HG03469 (cell line): ENCODE measurements around the gene IRF1.
A peak's percentile ranks its signal among the peaks of the same experiment; 100 is the strongest.

Source experiments
- ATAC-seq: cut with Tn5 transposase; IDR thresholded peaks from one replicate; pipeline ENCODE4 v1.9.1; 2021; ENCODE audit warnings: mild to moderate bottlenecking, moderate library complexity, moderate number of reproducible peaks; ENCODE audit not compliant: unreplicated experiment

Gene IRF1

DNA sequence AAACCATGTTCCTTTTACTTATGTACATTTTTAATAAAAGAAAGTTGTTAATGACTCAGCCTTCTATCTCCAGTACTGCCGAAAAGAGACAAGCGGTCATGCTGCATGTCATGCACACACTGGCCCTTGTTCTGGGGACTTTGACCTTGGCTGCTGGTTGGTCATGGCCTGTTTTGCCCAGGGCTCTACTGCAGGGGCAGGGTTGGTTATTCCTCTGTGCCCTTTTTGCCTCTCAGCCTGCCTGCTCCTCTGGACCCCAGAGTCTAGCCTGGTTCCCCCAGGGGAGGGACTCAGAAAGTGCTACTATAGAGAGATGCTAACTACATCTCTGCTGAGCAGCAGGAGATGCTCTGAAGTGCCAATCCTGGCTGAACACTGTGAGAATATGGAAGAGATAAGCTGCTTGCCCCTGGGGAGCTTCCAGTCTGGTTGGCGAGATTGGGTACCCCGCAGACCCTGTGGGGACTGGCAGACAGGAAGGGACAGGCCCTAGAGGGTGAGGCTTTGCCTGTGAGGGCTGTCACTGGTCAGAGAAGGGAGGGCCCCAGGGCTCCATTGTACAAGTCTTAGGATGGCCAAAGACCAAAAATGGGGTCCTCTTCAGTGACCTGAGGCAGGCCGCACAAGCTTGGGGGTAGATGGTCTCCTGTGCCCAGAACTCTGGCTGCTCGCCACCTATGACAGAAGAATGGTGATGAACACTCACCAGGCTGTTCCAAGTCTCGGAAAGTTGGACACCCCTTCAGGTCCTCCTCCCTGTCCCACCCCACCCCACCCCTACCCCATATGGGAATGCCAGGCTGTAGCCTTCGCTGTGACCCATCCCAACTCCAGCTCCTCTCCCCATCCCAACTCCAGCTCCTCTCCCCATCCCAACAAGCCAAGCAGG is 14.3 kb downstream of the IRF1 start:
- ATAC-seq, result no peak

DNA sequence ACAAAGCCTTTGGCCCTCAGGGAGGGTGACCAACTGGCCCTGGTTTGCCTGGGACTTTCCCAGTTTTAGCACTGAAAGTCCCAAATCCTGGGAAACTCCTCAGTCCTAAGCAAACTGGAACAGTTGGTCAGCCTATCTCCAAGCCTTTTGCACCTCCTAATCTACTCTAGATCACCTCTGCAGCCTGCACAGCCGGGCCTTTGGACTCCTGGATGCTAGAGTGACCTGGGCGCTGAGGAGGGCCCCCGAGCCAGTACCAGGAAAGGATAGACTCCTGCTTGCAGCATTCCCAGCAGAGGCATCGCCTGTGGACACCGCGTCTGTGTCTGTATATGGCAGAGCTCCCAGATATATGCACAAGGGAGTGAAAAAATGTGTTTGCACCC is 15.1 kb downstream of the IRF1 start:
- ATAC-seq, result no peak

DNA sequence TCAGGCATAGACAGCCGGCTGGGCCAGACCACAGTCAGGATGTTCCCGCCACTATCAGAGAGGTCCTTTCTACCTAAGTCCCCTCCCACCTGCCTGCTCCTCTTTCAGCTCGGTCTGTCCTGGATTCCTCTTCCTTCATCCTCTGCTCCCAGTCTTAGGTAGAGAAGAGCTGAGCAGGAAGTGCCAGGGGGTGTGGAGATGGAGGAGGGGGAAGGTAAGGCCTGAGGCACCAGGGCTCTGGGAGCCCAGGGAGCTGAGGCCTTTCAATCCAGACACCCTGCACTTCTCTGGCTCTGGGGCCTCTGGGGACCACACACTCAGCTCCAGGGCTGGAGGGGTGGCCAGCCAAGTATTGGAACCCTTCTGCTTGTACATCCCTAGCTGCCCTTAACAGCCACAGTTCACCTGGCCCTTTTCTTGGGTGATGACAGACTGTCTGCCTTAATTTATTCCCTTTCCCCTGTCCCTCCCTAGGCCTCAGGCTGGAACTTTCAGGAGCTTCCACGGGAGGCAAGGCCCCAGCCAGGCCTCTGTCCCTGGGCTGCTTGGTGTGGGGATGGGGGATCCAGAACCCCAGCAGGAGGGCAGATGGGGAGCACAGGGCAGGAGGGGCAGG is 15.6 kb downstream of the IRF1 start:
- no peak for ATAC-seq

DNA sequence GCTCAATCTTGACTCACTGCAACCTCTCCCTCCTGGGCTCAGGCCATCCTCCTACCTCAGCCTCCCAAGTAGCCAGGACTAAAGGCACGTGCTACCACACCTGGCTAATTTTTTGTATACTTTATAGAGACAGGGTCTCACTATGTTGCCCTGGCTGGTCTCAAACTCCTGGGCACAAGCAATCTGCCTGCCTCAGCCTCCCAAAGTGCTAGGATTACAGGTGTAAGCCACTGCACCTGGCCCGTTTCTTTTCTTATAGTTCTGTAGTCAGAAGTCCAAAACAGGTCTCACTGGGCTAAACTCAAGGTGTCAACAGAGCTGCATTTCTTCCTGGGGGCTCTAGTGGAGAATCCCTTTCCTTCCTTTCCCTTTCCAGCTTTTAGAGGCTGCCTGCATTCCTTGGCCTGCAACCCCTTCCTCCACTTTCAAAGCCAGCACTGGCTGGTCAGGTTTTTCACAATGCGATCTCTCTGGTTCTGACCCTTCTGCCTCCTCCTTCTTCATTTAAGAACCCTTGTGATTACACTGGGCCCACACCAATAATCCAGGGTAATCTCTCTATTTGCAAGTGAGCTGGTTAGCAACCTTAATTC is 16.3 kb downstream of the IRF1 start:
- ATAC-seq, result no peak

DNA sequence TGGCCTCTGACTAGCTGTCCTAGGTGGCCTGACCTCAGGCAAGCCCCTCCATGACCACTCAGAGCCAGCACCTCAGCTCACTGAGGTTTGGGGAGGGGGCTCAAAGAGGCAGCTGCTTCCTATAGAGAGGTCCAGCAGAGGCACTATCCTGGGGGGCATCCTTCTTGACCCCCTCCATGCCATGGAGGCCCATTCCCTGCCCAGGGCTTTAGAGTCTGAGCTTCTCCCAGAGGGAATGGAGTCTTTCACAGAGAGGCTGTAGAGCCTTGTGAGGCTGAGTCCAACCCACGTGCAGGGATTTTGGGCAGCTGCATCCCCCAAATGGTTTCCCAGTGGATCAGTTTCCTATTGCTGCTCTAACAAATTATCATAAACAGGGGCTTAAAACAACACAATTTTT is 16.9 kb downstream of the IRF1 start:
- no peak for ATAC-seq

DNA sequence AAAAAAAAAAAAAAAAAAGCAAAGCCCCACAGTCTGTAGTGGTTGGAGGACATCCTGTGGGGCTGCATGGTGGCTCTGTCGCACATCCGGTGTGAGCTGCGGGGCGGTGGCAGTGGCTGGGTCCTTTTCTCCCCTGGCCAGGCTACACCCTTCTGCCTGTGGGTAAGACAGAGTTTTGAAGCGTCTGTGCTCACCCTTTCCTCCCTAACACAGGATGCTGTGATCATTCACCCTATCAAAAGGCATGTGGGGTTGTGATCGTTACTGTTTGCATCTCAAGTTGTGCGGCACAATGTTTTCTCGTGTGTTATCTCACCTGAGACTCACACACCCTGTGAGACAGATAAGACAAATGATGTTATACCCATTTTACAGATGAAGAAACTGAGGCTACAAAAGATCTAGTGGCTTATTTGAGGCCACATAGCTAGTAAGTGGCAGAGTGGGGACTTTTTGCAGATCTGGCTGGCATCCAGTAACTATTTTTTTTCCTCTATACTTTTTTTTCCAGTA is 17.5 kb downstream of the IRF1 start:
- ATAC-seq, result peak; percentile 50

DNA sequence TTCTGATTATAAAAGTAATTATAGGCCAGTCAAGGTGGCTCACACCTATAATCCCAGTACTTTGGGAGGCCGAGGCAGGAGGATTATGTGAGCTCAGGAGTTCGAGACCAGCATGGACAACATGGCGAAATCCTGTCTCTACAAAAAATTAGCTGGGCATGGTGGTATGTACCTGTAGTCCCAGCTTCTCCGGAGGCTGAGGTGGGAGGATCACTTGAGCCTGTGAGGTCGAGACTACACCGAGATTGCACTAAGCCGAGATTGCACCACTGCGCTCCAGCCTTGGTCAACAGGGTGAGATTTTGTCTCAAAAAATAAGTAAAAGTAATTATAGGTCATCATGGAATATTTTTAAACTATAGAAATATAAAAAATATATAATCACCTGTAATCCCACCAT is 18.1 kb downstream of the IRF1 start:
- ATAC-seq, result no peak

DNA sequence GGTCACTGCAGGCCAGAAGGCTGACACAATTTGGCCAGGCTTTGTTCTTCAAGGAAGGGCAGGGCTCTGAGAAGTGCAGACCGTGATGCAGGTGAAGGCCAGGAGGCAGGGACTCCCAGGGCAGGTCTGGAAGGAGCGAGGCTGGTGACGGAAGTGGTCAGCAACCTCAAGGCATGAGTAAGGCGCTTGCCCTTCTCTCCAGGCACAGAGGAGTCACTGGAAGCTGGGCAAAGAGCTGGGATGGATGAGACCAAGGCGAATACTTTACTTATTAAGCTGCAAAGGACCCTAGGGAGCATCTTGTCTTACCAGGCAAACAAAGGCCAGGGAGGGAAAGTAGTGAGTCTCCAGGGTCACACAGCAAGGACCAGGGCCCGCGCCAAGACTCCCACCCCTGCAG is 18.6 kb downstream of the IRF1 start:
- no peak for ATAC-seq

DNA sequence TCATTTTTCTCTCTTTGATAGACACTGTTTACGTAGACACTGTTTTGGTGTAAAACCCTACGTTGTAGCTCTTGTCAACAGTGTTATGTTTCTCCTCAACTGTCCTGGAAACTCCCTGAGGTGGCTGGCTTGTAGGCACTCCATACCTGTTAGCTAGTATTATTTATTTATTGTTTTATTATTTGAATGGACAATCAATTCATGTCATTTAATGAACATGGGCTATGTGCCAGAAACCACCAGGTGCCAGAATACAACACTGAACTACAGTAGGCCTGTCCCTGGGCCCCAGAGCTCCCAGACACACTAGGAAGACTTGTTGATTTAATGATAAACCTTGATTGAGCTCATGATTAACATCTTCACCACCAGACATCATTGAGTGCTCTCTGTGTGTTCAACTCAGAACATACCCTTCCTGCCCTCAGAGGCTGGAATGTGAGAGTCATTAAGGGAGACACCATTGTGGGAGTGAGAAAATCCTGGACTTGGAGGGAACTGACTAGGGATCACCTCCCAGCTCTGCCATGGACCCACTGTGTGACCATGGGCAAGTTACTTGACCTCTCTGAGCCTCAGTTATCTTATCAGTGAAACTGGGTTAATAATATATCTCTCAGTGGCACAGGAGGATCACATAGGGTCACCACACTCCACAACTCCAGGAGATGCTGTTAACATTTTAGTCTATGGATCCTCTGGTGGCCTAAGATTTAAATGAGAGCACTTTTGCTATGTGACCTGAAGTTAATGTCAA is 19.2 kb downstream of the IRF1 start:
- ATAC-seq, result no peak

DNA sequence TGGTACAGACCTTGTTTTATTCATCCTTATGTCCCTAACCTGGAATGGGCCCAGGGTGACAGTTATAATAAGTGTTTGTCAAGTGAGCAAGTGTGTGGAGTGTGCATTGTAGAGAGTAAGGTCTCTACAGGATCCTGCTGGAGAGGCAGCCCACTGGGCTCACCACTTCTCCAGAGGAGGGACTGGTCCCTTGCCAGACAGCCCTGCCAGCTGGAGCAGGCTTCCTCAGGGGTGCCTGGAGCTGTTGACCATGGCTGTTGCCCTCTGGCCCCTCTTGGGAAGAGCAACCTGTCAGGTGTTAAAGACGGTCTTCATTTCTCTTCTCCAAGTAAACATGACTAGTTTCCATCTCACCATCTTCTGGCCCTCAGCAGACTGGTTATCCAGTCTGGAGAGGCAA is 20.0 kb downstream of the IRF1 start:
- no peak for ATAC-seq

DNA sequence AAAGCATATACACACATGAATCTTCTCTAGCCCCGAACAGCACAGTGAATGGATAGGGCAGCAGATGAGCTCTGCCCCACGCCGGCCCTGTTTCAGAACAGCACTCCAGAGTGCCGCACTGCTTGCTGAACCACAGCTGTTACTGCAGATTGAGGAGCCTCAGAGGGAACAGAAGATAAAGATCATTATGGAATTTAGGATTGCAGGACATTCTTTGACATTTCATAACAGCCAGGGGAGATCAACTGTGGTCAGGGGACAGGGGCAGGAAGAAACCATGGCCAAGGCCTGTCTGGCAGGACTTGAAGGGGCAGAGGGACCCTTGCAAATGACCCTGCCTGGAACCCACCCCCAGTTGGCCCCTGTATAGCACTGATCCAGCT is 20.6 kb downstream of the IRF1 start:
- no peak for ATAC-seq

DNA sequence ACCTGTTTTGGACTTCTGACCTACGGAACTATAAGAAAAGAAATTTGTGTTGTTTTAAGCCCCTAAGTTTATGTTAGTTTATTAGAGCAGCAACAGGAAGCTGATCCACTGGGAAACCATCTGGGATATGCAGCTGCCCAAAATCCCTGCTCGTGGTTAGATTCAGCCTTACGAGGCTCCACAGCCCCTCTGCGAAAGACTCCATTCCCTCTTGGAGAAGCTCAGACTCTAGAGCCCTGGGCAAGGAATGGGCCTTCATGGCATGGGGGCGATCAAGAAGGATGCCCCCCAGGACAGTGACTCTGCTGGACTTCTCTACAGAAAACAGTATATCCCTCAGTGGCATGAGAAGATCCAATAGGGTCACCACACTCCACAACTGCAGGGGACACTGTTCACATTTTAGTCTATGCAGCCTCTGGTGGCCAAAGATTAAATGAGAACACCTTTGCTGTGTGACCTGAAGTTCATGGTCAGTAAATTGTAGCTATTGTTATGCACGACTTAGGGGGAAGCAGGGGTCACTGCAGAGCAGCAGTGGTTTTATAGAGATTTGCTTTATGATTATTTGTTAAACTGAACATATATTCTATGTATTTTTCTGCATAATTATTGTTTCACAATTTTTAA is 21.1 kb downstream of the IRF1 start:
- no peak for ATAC-seq

DNA sequence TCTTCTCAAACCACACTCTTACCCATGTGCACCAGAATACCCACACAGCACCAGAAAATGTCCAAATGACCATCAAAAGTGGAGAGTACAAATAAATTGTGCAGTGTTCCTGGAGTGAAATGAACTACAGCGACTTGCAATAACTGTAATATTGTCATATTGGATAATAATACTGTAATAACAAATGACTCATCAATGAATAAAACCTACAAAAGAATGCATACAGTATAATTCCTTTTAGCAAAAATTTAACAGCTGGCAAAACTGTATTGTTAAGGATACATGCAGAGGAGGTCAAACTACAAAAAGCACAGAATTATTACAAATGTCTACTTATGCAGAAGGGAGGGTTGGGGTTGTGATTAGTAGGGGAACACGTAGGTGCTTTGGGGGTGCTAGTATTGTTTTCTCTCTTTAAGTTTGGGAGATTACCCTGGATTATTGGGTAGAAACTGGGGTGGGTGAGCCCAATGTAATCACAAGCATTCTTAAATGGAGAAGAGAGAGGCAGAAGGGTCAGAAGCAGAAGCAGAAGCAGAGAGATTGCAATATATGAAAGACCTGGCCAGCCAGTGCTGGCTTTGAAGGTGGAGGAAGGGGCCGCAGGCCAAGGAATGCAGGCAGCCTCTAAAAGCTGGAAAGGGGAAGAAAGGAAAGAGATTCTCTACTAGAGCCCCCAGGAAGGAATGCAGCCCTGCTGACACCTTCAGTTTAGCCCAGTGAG is 21.8 kb downstream of the IRF1 start:
- ATAC-seq, result no peak

DNA sequence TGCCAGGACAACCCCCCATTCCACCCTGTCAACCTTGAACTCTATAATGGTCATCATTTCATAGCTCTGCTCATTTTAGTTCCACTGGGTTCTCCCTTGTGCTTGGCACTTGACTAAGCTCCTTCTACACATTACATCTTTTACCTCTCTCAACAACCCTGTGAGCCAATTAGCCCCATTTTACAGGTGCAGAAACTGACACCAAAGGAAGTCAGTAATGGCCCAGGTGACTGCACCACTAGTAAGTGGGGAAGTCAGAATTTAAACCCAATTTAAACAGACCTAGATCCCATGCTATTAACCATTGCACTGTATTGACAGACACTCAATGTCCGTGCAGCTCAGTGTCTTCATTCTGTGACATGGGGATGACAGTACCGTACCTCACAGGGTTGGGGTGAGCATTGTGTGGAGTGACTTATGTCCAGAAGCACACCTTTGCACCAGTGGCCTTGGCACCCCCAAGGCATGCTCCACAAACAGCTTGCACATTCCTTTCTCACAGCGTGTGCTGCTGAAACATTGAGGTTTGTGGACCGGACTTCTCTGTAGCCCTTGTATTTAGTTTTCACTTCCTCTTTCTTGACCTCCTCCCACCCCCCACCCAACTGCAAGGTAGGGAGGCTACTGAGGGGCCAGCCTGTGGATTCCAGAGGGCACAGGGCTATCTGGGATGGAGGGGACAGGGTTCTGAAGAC is 23.1 kb downstream of the IRF1 start:
- no peak for ATAC-seq

DNA sequence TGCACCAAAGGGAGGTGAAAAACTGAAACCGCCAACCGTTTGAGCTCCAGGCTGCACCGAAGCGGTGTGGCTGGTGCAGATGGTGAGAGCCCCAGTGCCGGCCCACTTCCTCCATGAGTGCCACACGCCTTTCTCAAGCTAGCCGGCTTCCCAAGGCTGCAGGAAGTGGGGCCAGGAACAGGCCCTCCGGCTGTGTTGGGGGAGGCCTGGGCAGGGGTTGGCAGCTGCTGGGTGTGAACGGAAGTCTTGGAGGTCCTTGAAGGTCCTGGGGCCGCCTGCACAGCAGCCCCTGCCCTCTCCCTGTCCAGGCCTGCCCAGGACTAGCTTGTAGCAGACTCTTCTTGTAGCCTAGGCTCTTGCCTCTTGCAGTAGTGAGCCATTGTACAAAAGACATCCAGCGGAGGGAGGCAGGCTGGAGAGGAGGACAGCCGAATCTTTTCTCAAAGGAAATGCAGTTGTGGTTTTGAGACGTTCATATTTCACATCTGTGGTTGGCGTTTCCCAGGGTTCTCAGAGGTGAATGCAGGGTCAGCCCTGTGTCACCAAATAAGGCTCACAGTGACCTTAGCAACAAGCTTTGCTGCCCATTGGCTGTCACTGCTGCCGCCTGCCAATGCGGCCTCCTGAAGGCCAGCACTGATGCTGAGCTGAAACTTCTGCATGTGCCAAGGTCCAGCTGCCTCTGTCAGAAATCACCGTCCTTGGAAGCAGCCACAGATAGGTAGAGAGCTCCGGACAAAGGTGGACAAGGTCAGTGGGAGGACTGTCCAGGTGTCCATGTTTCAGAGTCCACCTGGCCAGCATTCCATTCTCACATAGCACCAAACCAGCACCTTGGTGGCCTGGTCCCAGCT is 23.9 kb downstream of the IRF1 start:
- ATAC-seq, result peak; percentile 38

DNA sequence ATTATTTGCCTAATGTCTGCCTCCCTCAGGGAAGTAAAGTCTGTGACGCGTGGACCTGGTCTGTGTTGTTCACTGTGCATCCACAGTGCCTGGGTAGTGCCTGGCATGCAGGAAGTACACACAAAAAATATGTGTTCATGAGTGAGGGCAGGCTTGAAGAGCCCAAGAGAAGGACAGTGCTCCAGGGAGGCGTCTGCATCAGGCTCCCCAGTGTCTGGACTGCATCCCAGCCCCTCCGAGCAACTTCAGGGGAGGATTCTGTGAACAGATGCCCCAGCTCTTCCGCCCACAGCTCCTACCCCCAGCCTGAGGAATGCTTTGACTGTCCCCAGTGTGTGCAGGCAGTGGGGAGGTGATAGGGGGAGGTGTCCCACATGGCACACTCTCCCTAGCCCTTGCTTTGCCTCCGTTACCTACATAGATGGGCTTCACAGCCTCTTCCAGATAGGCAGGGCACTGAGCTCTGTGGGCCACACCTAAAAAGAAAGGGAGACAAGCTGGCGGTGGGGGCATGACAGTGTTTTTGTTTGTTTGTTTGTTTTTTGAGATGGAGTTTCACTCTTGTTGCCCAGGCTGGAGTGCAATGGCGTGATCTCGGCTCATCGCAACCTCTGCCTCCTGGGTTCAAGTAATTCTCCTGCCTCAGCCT is 25.4 kb downstream of the IRF1 start:
- ATAC-seq, result no peak

DNA sequence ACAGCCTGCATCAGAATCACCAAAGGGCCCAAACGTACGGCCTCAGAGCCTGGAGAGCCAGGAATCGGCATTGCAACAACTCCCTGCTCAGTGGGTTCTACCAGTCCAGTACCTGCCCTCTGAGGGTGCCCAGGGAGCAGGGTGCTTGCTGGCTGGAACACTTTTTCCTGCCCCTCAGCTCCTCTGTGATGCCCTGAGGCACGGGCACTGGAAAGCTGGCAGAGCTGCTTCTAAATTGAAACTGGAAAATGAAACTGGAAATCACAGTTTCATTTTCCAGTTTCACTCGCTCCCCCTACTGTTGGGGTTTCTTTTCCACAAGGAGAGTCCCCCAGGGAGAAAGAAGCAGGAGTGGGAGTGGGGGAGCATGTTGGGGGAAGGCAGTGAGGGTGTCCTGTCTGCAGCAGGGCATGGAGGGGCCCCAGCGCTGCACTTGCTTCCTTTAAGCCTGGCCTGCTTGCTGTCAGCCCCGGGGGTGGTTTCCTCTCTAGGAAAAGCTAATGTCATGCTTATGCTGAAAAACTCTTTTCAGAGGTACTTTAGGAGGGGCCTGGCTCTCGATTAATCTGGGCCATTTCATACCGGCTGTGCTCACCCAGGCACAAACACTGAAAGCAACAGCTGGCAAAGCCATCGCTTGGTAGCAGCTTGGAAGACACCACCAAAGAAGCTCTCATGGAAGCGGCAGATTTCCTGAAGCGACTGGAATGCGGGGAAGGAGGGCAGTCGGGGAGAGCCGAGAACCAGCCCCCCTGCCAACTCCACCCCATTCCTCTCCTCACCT is 26.2 kb downstream of the IRF1 start:
- no peak for ATAC-seq
